ENCODE results near the gene ABHD17B.

ABHD17B gene

DNA sequence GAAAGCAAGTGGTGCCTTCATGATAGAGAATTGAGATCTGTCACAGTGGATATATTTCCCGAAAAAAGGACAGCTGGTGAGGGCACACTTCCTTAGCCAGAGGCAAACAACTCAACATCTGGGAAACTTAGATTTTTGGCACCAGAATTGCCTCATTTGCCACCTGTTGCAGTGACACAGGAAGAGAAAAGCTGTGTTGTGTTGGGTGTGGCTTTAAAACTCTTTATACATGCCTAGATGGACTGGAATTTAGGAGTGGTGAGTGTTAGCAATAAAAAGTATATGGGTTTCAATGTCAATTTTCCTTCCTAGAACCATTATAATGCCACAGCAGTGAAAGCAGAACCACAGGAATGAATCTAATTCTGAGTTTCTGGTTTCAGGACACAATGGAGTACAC, 80.1 kb downstream of the ABHD17B start:
- H3K27ac ChIP-seq = no peak overlapping the region
- TF ChIP-seq, protein P1, sequence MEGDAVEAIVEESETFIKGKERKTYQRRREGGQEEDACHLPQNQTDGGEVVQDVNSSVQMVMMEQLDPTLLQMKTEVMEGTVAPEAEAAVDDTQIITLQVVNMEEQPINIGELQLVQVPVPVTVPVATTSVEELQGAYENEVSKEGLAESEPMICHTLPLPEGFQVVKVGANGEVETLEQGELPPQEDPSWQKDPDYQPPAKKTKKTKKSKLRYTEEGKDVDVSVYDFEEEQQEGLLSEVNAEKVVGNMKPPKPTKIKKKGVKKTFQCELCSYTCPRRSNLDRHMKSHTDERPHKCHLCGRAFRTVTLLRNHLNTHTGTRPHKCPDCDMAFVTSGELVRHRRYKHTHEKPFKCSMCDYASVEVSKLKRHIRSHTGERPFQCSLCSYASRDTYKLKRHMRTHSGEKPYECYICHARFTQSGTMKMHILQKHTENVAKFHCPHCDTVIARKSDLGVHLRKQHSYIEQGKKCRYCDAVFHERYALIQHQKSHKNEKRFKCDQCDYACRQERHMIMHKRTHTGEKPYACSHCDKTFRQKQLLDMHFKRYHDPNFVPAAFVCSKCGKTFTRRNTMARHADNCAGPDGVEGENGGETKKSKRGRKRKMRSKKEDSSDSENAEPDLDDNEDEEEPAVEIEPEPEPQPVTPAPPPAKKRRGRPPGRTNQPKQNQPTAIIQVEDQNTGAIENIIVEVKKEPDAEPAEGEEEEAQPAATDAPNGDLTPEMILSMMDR (IDR thresholded peaks at IDR 0.05) = no peak
- TF ChIP-seq ZFX (IDR thresholded peaks at IDR 0.05; ENCODE audit: borderline replicate concordance) = no peak

- no peak overlapping the region for H3K27ac ChIP-seq
- TF ChIP-seq, protein P1 (IDR thresholded peaks at IDR 0.05) = no peak
- no peak for TF ChIP-seq ZFX (IDR thresholded peaks at IDR 0.05; ENCODE audit: borderline replicate concordance)
Measured at GRCh38 chr9:71830153-71830552, 80.8 kb downstream of the ABHD17B start.

GRCh38 chr9:71826279-71826678, 84.7 kb downstream of the ABHD17B start:
- TF ChIP-seq, protein P1 (IDR thresholded peaks at IDR 0.05) = no peak
- no peak for TF ChIP-seq ZFX (IDR thresholded peaks at IDR 0.05; ENCODE audit: borderline replicate concordance)
- no peak overlapping the region for H3K27ac ChIP-seq

DNA sequence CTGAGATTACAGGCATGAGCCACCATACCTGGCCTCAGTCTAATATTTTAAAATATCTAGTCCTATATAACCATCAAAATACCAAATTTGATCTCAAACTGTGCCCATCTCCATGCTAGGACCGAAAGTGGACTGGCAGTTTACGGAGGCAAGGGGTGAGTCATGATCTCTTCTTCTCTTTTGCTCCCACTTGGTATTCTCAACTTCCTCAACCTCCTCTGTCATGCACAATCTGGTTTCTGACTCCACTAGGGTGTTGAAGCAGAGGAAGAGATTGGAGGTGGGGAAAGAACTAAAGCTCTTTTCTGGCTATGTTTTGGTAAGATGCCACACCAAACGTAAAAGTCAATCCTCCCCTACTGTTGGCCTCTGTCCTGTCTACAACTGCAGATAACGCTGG, 86.7 kb downstream of the ABHD17B start:
- no peak overlapping the region for H3K27ac ChIP-seq
- TF ChIP-seq, protein P1 (IDR thresholded peaks at IDR 0.05) = no peak
- no peak for TF ChIP-seq ZFX (IDR thresholded peaks at IDR 0.05; ENCODE audit: borderline replicate concordance)

- H3K27ac ChIP-seq = no peak overlapping the region
- TF ChIP-seq, protein P1 (IDR thresholded peaks at IDR 0.05) = no peak
- no peak for TF ChIP-seq ZFX (IDR thresholded peaks at IDR 0.05; ENCODE audit: borderline replicate concordance)
Measured at GRCh38 chr9:71822935-71823334, 88.1 kb downstream of the ABHD17B start.

DNA sequence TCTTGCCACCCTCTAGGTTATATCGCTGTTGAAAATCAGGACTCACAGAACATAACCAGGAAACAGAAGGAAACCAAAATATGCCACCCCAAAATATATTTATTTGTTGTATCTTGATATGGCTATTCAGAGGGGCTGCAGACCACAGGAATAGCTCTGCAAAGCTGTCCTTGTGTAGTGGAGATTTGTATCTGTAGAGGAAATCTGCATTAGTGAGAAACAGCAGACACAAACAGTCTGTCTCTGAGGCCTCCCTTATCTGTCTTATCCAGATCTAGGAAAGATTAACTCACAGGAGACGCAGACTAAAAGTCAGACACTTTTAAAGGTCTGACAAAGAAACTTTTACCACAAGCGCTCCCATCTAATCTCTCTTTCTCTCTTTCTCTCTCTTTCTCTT, 88.5 kb downstream of the ABHD17B start:
- H3K27ac ChIP-seq = no peak overlapping the region
- TF ChIP-seq, protein P1 (IDR thresholded peaks at IDR 0.05) = no peak
- no peak for TF ChIP-seq ZFX (IDR thresholded peaks at IDR 0.05; ENCODE audit: borderline replicate concordance)

- TF ChIP-seq, protein P1 (IDR thresholded peaks at IDR 0.05) = no peak
- no peak for TF ChIP-seq ZFX (IDR thresholded peaks at IDR 0.05; ENCODE audit: borderline replicate concordance)
- H3K27ac ChIP-seq = no peak overlapping the region
Measured at GRCh38 chr9:71821405-71821804, 89.6 kb downstream of the ABHD17B start.

Measured in 22Rv1 (cell line).